ENCODE data around the gene TNIK.
"Not testable (repeated sequence)": the region's sequence is repeated elsewhere in the genome, so short reads cannot be mapped to it uniquely, and the experiment has no call there.

TNIK gene

DNA sequence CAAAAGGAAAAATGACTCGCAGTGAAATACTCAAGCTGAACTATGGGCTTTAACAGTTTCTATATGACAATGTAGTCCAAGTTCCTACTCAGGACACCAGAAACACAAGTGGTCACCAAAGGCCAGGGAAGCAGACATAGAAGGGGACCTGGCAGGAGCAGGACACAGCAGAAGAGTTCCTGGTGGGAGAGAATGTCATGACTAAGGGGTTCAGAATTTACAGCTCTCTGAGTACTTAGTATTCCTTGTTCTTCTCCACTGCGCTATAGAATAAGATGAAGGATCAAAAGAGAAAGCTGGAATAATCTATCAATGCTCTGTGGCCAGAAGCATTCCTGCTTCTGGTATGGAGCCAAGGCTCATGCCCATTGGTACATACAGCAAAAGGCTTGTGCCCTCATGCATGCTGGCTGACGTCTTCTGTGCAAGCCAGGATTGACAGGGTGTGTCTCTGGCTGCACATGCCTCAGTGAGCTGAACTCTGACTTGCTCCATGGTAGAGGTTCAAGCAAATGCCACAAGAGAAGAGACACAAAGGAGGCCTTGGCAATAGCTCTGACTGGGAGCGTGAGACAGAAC lies 305.0 kb downstream of the TNIK start:
- DNase-seq: no peak

DNA sequence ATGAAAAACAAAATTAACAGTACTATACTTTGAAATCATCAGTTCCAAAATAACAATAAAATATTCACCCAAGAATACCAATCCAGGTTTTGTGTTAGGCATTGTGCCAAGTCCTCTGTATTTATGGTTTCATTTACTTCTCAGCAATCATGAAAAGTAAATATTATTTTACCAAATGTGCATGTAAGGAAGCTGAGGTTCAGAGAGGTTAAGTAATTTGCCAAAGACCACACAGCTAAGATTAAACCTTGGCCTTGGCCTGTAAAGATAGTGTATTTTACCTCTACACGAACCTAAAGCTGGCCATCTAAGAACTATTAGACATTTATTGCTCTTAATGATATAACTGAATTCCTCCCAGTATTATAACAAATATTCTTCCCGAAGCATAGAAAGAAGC lies 309.3 kb downstream of the TNIK start:
- DNase-seq: no peak

DNA sequence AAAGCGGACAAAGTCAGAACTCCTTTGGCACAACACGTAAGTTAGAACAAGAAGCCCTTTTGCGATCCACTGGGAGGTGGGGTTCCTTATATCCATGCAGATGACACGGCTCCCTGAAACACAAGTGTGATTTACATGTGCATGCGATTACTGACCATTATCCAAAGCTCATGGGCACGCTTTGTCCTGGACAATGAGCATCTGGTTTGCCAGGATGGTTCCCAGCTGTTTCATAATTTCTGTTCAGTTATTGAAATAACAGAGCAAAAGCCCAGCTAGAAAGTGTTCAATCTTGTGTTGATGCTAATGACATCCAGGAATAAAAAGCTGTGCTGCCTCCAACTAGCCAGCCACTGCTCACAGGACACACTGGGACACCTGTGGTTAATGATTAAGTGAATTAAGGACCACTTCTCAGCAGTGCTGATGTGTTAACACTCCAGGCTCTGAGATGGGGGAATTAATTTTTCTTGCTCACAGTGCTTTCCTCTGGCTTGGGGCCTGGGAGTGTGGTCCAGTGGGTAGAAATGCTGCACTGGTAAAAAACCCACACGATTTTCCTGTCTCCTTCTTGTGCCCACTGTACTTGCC lies 310.6 kb downstream of the TNIK start:
- no peak for DNase-seq

DNA sequence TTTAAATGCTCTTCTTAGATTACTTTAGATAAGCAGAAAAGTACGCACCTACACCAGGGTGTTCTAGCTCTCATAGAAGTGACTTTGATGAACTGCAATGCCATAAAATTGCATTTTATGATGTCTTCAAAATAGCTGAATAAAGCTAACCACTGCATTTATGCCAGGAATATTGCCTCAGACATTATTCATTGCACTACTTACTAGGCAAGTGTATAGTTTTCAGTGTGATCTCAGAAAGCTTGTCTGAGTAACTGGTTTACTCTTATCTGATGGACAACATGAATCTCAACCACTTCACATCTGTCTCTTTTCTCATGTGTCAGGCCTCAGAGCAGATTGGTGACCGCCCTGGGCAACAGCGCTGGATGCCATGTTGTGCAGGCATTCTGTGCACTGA lies 314.4 kb downstream of the TNIK start:
- no peak for DNase-seq

DNA sequence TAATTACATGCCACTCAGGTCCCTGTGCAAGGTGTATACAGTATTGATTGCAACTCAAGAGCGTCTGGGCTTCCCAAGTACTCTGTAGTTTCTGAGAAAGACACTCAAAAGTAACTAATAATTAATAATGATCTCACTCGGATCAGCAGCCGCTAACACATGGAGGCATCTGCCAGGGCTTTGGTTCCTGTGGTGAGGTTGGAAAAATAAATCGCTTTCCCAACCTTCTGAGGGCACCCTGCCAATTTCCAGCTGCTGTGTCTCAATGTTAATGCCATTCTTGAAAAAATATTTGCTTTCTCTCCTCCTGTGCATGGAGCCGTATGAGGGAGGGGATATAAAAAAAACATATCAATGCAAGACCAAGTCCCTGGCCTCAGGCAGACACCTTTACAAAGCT lies 317.2 kb downstream of the TNIK start:
- peak; percentile 52 for DNase-seq

DNA sequence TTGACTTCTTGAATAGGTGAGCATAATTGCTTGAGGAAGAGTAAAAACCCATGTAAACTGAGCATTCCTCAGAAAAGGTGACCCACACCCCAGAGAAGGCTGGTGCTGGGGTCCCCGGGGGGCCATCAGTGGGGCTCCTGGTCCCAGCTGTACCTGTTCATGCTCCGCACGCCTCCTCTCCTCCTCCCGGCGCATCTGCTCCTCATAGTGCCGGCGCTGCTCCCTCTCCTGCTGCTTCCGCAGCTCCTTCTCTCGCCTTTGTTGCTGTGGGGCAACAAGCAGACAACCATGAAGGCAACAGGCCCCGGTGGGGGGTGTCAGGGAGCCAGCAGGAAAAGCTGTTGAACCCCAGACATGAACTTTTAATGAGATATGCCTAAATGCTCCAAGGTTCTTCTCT lies 320.0 kb downstream of the TNIK start:
- no peak for DNase-seq

DNA sequence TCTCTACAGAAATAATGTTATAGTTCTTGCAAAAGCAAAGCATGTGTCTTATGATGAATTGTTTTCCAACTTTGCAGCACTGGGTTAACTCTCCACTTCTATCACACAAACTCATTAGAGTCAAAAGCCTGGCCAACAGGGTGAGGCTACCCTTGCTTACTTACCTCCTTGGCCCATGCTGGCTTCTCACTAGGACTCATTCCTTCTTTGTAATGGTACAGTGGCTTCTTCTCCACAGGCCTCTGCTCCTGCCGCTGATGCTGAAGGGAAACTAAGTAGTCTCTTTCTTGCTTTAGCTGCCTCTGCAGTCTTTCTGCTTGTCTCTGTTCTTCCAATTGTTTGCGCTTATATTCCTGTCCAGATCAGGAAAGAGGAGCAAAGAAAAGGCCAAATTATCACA lies 322.2 kb downstream of the TNIK start:
- no peak for DNase-seq

DNA sequence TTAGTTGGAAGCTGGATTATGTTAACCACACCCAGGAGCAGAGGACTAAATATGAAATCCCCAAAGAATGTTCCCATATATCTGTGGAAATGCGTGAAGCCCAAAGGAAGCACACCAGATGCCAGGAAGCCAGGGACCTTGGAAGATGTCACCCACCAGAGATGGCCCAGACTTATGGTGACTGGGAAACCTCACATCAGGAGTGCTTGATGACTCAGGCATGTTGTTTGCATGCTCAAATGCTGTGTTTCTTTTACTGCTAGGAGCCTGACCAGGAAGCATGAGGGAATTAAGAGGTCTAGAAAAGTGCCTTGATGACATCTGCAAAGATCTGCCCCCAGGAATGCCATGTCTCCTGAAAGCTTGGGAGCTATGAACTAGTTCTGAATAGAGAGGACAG lies 324.7 kb downstream of the TNIK start:
- DNase-seq: no peak

DNA sequence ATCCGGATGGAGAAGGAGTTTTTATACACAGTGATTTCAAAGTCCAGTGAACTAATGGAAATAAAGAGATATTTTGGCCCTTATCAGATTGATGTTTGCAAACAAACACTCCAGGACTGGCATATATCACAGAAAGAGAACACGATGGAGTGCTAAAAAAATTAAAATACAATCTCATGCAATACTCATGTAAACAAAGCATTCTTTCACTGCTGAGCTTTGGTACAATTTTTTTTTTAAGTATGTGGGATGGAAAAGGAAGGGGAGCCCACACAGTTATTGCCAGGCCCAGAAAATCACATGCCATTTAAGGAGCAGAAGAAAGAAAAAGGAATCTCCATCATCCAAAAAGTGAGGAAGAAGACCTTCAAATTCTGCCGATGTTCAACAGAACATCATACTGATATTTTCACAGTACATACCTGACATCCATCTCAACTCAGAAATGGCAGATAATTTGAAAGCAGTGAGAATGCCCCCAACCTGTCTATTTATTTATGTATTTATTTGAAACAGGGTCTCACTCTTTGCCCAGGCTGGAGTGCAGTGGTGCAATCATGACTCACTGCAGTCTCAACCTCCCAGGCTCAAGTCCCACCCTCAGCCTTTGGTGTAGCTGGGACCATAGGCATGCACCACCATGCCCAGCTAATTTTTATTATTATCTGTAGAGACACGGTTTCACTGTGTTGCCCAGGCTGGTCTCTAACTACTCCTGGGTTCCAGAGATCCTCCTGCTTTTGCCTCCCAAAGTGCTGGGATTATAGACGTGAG lies 326.2 kb downstream of the TNIK start:
- DNase-seq: no peak

DNA sequence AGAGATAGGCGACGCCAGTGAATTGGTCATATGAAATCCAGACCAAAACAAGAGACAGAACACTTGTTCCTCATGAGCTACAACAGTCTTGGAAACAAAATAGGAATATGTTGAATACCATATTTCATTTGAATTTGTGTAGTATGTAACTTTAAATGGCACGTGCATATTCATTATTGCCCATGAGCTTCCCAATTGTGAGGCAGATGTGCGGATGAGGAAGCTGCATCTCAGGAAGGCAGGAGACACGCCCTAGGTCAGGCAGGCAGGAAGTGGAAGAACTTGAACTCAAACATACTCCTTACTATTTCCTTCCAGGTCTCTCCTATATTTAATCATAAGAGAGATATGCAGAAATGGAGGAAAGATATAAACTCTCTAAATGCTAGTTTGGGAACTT lies 326.9 kb downstream of the TNIK start:
- no peak for DNase-seq

DNA sequence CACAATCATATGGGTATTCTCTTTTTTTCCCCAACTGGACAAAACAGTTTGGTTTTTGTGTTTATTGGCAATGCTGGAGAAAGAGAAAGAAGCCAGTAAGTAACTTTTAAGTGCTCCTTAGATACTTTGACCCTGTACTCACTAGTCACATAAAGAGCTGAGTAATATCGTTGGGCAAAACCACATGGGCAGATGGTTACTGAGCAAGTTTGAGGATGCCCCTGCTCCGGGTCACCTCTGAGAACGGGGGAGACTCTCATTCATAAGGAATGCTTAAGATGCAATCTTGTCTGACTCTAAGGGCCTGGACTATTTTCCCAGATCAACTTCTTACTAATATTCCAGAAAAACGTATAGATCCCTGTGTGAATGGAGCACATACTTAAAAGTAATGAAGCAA lies 327.3 kb downstream of the TNIK start:
- DNase-seq: no peak

DNA sequence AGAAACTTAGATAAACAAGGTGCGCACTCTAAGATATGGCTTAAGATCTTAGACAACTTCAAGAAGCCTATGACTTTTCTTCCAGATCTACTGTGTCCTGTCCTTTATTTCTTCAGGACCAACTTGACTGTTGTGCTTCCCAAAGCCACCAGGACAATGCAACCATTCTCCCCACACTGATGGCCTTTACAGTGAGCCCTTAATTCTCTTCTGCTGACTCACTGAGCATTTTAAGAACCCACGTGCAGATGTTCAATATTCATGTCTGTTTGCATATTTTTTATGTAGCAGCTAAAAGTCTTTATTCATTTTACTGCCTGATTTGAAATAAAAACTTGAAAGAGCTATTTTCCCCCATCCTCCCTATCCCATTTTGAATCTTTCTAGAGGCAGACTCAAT lies 330.4 kb downstream of the TNIK start:
- no peak for DNase-seq

DNA sequence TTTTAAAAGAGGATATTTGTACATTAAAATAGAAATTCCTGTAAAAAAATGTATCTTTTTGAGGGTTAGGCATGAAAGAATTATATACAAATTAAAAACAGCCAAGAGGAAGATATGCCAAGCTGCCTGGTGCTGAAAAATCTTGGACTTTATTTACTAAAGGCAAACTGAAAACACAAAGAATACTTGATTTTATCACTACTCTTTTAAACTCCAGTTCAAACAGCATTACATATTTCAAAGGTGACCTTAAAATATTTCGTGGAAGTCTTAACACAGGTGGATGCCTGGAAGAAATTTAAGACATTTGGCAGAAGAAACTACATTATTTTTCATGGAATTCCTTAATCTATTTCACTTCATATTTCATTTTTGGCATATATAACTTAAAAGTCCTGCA lies 332.6 kb downstream of the TNIK start:
- DNase-seq: no peak

DNA sequence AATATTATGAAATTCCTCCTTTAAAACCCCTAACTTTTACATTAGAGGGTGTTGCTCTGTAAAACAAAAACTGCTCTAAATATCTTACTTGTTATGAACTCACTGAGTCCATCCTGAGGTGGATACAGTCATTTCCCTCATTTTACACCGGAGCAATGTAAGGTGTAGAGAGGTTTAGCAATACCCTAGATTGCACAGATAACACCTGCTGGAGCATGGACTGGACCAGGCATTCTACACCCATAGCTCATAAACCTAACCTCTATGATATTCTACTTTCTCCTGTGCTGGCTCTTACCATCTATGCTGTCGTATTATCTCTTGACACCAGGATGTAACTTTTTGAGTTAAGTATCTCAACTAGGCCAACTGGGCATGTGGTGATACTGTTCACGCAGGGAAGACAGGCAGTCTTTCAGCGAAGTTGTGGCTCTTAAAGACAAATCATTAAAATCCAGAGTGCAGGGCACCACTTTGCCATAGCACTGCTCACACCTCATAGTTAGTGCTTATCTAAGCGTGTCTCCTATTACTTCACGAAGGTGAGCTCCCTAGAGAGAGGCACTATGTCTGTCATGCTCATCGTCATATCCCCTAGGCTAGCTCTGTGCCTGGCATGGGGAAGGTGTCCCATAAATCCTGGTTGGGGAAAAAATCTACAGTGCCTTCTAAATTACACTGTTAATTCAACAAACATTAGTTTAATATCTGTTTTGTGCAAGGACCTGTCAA lies 333.6 kb downstream of the TNIK start:
- no peak for DNase-seq

DNA sequence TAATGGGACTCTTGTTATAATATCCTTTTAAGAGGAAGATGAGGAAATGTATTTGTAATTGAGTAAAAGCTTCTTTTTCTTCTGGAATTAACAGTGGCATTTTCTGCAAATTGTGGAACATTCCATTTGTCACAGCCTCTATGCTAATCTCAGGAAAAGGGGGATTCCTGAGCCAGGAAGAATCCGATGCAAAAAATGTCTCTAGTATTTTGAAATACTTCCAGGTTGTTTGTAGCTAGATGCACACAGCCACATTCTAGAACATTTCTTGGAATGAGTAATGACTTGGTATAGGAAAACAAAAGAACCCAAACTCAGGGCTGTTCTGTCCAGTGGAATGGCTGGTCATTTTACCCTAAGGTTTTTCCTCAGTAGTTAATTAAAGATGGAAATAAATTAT lies 335.2 kb downstream of the TNIK start:
- DNase-seq: no peak

DNA sequence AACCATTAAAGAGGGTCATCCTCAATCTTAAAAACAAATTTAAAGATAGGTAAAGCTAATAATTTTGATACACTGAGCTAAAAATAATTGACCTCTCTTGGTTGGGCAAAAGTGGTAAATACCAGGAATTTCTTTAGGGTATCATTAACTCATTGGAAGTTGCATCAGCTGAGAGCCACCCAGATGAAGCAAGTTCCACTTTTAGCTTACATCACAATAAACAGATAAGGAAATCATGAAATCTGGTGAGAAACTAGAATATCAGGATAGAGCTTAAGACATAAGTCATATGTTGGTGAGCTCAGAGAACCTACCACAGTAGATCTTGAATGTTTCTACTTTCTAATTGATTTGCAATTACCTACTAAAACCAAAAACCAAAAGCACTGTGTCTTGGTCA lies 336.3 kb downstream of the TNIK start:
- no peak for DNase-seq

DNA sequence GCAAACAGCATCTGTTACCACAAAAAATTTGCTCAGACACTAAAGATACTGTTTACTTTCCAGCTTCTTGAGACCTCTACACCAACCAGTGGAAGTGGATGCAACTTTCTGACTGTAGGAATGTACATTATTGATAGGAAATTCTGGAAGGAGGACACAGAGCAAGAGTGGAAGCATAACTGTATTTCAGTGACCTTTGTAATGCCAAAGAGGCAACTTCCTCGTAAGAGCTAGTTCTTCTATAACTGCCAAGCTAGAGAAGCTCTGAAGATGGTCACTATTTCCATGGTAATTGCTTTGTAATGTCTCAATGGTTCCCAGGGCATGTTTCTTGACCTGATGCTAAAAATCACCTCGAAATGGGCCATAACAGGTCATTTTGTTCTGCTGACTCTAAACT lies 337.3 kb downstream of the TNIK start:
- DNase-seq: no peak

DNA sequence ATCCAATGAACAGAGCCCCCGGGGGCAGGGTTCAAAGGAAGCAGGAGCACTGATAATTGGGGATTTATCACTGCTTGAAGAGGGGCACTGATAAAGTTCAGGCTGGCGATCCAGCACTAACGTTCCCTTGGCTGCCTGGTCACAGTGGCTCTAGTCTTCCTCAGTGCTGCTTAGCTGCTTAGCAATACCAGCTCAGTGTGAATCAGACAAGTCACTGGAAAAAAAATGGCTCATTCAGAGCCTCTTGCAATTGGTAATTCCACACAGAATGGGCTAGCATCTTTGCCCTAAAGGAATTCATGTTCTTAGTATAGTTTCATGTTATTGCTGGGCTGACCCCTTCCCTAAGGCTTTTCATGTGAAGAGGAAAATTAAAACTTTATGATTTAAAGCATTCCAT lies 338.0 kb downstream of the TNIK start:
- no peak for DNase-seq

DNA sequence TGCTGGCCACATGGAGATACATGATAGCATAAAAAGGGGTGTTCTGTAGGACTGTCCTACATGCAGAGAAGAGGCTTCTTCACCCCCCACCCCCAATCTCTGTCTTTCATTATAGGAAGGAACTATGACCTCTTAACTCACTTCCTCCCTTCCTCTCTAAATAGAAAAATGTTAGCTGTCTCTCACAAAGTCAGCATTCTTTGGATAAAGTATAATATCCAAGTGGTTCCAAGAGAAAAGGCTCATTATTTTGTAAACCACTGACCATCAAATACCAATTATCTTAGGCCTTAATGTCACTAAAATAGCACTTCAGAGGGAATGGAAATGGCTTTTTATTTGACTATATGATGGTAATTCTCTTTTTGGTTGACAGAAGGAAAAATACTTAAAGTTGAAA lies 338.4 kb downstream of the TNIK start:
- no peak for DNase-seq

DNA sequence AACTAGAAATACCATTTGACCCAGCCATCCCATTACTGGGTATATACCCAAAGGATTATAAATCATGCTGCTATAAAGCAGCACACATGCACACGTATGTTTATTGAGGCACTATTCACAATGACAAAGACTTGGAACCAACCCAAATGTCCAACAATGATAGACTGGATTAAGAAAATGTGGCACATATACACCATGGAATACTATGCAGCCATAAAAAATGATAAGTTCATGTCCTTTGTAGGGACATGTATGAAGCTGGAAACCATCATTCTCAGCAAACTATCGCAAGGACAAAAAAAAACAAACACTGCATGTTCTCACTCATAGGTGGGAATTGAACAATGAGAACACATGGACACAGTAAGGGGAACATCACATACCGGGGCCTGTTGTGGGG lies 340.8 kb downstream of the TNIK start:
- DNase-seq: not testable (repeated sequence)

DNA sequence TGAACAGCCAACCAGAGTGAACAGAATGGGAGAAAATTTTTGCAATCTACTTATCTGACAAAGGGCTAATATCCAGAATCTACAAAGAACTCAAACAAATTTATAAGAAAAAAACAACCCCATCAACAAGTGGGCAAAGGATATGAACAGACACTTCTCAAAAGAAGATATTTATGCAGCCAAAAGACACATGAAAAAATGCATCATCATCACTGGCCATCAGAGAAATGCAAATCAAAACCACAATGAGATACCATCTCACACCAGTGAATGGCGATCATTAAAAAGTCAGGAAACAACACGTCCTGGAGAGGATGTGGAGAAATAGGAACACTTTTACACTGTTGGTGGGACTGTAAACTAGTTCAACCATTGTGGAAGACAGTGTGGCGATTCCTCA lies 341.2 kb downstream of the TNIK start:
- not testable (repeated sequence) for DNase-seq

DNA sequence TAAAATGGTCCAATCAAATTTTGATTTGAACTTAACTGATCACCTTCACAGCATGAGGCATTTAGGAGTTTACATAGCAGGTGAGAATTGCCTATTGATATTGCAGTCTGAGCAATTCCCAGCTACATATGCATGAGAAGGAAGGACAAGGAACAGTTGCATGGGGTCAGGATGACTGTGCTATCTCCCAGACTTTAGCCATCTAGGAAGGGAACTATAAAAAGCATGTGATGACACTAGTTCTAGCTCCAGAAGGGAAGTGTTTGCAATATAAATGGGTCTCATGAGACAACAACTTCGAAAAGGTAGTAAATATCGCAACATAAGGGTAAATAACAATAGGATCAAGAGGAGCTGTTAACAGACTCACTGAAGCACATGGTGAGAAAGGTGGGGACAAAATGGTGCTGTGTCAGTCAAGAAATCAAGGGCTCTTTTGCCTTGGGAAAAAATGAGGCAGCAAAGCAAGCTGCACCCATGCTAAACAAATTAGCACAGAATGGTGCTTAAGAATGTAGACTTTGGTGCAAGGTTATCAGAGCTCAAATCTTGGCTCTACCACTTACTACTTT lies 343.3 kb downstream of the TNIK start:
- DNase-seq: no peak

DNA sequence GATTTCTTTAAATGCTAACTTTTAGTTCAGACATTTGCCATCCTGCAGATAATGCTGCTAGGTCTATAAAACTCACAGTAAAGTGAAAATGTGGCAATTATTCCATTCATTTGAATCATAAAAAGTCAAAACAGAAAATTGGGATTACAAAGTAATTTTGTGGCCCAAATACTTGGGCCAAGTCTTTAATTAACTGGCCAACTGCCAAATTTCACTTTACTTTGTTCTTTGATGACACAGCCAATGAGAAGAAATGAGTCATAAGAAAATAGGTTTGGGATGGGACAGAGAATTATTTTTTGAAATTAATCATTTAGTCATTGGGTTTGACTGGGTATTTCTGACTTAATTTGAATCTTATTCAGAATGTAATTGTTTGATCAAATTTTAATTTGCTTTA lies 343.8 kb downstream of the TNIK start:
- DNase-seq: no peak

DNA sequence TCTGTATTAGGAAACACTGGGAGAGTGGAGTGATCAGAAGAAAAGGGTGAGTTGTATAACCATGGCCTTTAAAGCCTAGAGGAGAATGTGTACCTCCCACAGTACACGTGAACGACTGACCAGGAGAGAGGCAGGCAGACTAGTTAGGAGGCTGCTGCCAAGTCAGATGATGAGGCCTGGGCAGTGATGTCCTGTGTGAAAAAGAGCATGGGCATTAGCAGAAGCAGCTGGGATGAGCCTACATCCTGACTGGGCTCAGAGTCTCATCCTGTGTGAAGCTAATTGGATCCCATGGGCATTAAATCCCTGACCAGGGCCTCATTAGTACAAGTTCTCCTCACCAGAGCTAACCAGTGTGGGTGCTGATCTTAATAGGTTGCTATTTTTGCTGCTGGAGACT lies 344.5 kb downstream of the TNIK start:
- no peak for DNase-seq
